LNCAP (cell line): Measurements from ENCODE around the gene GHSR.

Source experiments
- CTCF ChIP-seq: fragments of 450-650 bp; IDR thresholded peaks from 2 replicates; pipeline ENCODE4 v1.5.1; 2017; ENCODE audit warnings: mild to moderate bottlenecking

The GHSR gene

GRCh38 chr3:172402892-172403643 is 45.2 kb downstream of the GHSR start:
- TF ChIP-seq CTCF = no peak

- TF ChIP-seq CTCF = no peak
Measured at GRCh38 chr3:172402090-172402489, 46.2 kb downstream of the GHSR start.

GRCh38 chr3:172398484-172398883 is 49.8 kb downstream of the GHSR start:
- no peak for TF ChIP-seq CTCF

- TF ChIP-seq CTCF = no peak
Measured at GRCh38 chr3:172397716-172398405, 50.4 kb downstream of the GHSR start.

GRCh38 chr3:172396400-172396799 is 51.9 kb downstream of the GHSR start:
- no peak for TF ChIP-seq CTCF

GRCh38 chr3:172394692-172395091 is 53.6 kb downstream of the GHSR start:
- no peak for TF ChIP-seq CTCF
